ENCODE results near the gene RIC8A. TPM values are rescaled to one million over a fixed set of nuclear protein-coding genes. Genes with fewer than 3 reads are reported as not detected.

The RIC8A gene
- total and polyA plus RNA-seq, 4 donors, result 12.5 to 49.6 (median 34.5) TPM

DNA sequence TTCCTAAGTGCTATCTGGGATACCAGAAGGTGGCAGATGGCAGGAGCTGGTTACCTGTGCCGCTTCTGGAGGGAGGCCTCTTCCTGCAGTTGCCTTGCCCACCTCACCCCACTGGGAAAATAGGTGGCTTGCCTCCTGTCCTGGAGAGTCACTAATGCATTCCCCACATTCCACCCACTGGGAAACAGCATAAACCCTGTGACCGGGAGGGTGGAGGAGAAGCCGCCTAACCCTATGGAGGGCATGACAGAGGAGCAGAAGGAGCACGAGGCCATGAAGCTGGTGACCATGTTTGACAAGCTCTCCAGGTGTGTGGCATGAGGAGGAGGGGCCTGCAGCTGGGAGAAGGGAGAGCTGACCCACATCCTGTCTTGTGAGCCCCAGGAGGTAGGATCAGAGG lies 5.6 kb downstream of the RIC8A start:
- peaks cover 11 to 56% (median 49%) of the 10 kb centered on the region in 4 donors for H3K36me3 ChIP-seq (ENCODE audit: control insufficient read depth in 4 of 4, insufficient read depth in 3 of 4, low read depth in 1 of 4, low read length in 3 of 4)
- H3K27me3 ChIP-seq (ENCODE audit: control insufficient read depth in 4 of 4, insufficient read depth in 4 of 4, low read length in 3 of 4), result no peaks in the 10 kb centered on the region
- no peak overlapping the region for H3K27ac ChIP-seq (ENCODE audit: low read depth in 1 of 2, low read length in 2 of 2)
- TF ChIP-seq NR2F2 (IDR thresholded peaks at IDR 0.05) (no peak), TAF1 (conservative IDR thresholded peaks at IDR 0.05) (no peak), FOXA2 (IDR thresholded peaks at IDR 0.05) (no peak), EGR1 (IDR thresholded peaks at IDR 0.05; ENCODE audit: low read depth in 2 of 2) (no peak), FOXA1 (IDR thresholded peaks at IDR 0.05) (no peak), HNF4G (IDR thresholded peaks at IDR 0.05) (no peak), RXRA (IDR thresholded peaks at IDR 0.05) (no peak), YY1 (IDR thresholded peaks at IDR 0.05) (no peak), SP1 (IDR thresholded peaks at IDR 0.05) (no peak), HNF4A (conservative IDR thresholded peaks at IDR 0.05) (no peak), JUND (IDR thresholded peaks at IDR 0.05) (no peak), GABPA (IDR thresholded peaks at IDR 0.05 in 1 of 2, conservative IDR thresholded peaks at IDR 0.05 in 1 of 2) (no peak), RAD21 (IDR thresholded peaks at IDR 0.05) (no peak)
- TF ChIP-seq, protein P1, sequence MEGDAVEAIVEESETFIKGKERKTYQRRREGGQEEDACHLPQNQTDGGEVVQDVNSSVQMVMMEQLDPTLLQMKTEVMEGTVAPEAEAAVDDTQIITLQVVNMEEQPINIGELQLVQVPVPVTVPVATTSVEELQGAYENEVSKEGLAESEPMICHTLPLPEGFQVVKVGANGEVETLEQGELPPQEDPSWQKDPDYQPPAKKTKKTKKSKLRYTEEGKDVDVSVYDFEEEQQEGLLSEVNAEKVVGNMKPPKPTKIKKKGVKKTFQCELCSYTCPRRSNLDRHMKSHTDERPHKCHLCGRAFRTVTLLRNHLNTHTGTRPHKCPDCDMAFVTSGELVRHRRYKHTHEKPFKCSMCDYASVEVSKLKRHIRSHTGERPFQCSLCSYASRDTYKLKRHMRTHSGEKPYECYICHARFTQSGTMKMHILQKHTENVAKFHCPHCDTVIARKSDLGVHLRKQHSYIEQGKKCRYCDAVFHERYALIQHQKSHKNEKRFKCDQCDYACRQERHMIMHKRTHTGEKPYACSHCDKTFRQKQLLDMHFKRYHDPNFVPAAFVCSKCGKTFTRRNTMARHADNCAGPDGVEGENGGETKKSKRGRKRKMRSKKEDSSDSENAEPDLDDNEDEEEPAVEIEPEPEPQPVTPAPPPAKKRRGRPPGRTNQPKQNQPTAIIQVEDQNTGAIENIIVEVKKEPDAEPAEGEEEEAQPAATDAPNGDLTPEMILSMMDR (IDR thresholded peaks at IDR 0.05; ENCODE audit: low read depth, low read length, missing input control), result no peak
- TF ChIP-seq, protein P2, sequence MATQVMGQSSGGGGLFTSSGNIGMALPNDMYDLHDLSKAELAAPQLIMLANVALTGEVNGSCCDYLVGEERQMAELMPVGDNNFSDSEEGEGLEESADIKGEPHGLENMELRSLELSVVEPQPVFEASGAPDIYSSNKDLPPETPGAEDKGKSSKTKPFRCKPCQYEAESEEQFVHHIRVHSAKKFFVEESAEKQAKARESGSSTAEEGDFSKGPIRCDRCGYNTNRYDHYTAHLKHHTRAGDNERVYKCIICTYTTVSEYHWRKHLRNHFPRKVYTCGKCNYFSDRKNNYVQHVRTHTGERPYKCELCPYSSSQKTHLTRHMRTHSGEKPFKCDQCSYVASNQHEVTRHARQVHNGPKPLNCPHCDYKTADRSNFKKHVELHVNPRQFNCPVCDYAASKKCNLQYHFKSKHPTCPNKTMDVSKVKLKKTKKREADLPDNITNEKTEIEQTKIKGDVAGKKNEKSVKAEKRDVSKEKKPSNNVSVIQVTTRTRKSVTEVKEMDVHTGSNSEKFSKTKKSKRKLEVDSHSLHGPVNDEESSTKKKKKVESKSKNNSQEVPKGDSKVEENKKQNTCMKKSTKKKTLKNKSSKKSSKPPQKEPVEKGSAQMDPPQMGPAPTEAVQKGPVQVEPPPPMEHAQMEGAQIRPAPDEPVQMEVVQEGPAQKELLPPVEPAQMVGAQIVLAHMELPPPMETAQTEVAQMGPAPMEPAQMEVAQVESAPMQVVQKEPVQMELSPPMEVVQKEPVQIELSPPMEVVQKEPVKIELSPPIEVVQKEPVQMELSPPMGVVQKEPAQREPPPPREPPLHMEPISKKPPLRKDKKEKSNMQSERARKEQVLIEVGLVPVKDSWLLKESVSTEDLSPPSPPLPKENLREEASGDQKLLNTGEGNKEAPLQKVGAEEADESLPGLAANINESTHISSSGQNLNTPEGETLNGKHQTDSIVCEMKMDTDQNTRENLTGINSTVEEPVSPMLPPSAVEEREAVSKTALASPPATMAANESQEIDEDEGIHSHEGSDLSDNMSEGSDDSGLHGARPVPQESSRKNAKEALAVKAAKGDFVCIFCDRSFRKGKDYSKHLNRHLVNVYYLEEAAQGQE (IDR thresholded peaks at IDR 0.05), result no peak
- TF ChIP-seq, protein P3, sequence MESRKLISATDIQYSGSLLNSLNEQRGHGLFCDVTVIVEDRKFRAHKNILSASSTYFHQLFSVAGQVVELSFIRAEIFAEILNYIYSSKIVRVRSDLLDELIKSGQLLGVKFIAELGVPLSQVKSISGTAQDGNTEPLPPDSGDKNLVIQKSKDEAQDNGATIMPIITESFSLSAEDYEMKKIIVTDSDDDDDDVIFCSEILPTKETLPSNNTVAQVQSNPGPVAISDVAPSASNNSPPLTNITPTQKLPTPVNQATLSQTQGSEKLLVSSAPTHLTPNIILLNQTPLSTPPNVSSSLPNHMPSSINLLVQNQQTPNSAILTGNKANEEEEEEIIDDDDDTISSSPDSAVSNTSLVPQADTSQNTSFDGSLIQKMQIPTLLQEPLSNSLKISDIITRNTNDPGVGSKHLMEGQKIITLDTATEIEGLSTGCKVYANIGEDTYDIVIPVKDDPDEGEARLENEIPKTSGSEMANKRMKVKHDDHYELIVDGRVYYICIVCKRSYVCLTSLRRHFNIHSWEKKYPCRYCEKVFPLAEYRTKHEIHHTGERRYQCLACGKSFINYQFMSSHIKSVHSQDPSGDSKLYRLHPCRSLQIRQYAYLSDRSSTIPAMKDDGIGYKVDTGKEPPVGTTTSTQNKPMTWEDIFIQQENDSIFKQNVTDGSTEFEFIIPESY (IDR thresholded peaks at IDR 0.05), result no peak
- TF ChIP-seq, protein P4, sequence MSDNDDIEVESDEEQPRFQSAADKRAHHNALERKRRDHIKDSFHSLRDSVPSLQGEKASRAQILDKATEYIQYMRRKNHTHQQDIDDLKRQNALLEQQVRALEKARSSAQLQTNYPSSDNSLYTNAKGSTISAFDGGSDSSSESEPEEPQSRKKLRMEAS (IDR thresholded peaks at IDR 0.05), result no peak
- TF ChIP-seq, protein P5, sequence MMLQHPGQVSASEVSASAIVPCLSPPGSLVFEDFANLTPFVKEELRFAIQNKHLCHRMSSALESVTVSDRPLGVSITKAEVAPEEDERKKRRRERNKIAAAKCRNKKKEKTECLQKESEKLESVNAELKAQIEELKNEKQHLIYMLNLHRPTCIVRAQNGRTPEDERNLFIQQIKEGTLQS (IDR thresholded peaks at IDR 0.05), result no peak
- H3K9me3 ChIP-seq (ENCODE audit: control insufficient read depth in 4 of 4, low read length in 3 of 4), result no peaks in the 10 kb centered on the region
- no peak overlapping the region for H3K4me3 ChIP-seq (ENCODE audit: low read depth in 1 of 3, low read length in 3 of 3)
- no peak overlapping the region for H3K9ac ChIP-seq (ENCODE audit: low read depth in 1 of 2, low read length in 2 of 2)
- 97% methylated on average over 4 of the region's 4 CpGs for WGBS
- no peak for DNase-seq (ENCODE audit: low spot score)
- H3K4me1 ChIP-seq (ENCODE audit: control insufficient read depth in 4 of 4, insufficient read depth in 4 of 4, low read length in 3 of 4), result peaks cover 5 to 20% (median 15%) of the 10 kb centered on the region in 4 donors

All from liver (tissue), 9 donors.